Heart right ventricle (tissue), 16 donors: Measurements from ENCODE around the gene CSNK2A1. TPM values are rescaled to one million over a fixed set of nuclear protein-coding genes. Genes with fewer than 3 reads are reported as not detected.
A peak's percentile ranks its signal among the peaks of the same experiment; 100 is the strongest.

ENCODE experiments used
- ATAC-seq, 8 donors: fragments of 200-7000 bp; cut with Tn5 transposase; one replicate each; pipeline ENCODE4 v1.9.1; 2020; ENCODE audit warnings: mild to moderate bottlenecking in 8 of 8, moderate library complexity in 8 of 8, moderate number of reproducible peaks in 1 of 8
- DNase-seq, 2 donors: peaks; one replicate each; pipeline ENCODE4 v3.0.0-alpha.2; 2020
- H3K27ac ChIP-seq, 10 donors: fragments of 200-600 bp; sonication (generic) in 2 of 10; one replicate each; pipeline versions ENCODE4 v1.5.0 to v1.8.0; 2020 to 2022; ENCODE audit warnings: mild to moderate bottlenecking in 3 of 10
- H3K27me3 ChIP-seq, 7 donors: fragments of 200-600 bp; one replicate each; pipeline ENCODE4 v1.8.0; 2021 to 2022; ENCODE audit warnings: mild to moderate bottlenecking in 2 of 7
- H3K36me3 ChIP-seq, 9 donors: fragments of 200-600 bp; sonication (generic) in 1 of 9; one replicate each; pipeline versions ENCODE4 v1.5.0 to v1.8.0; 2020 to 2022; ENCODE audit warnings: mild to moderate bottlenecking in 2 of 9
- H3K4me1 ChIP-seq, 9 donors: fragments of 200-600 bp; sonication (generic) in 1 of 9; one replicate each; pipeline versions ENCODE4 v1.5.0 to v1.8.0; 2020 to 2022; ENCODE audit warnings: mild to moderate bottlenecking in 4 of 9
- H3K4me3 ChIP-seq, 10 donors: fragments of 200-600 bp; sonication (generic) in 2 of 10; one replicate each; pipeline versions ENCODE4 v1.5.0 to v1.8.0; 2020 to 2022; ENCODE audit warnings: mild to moderate bottlenecking in 7 of 10, moderate library complexity in 2 of 10
- H3K9me3 ChIP-seq, 11 donors: fragments of 200-600 bp in 10 of 11; sonication (generic) in 2 of 11; one replicate each; pipeline versions ENCODE4 v1.5.0 to v1.8.0; 2013 to 2022; ENCODE audit warnings: mild to moderate bottlenecking in 2 of 11, control low read depth in 1 of 11, moderate library complexity in 1 of 11
- WGBS, 2 donors: extraction: QIAGEN DNeasy Blood & Tissue Kit; methylation state at CpG; one replicate each; pipeline ENCODE4 v1.1.7; 2013; ENCODE audit warnings: inconsistent platforms in 1 of 2; 5-methylcytosine and 5-hydroxymethylcytosine counted together
- intact Hi-C, 10 donors: fragments of 100-400 bp; cut with DNase I; formaldehyde crosslinking; loops; one replicate each; pipeline versions ENCODE4 v1.11.1 to v1.14.2; 2022
- polyA plus RNA-seq, 2 donors: library from polyadenylated mRNA; stranded (reverse); fragments of 200-250 nt; gene quantifications; one replicate each; pipeline ENCODE4 v1.2.3, GENCODE V29; 2013
- total RNA-seq, 10 donors: library from RNA; stranded (reverse); fragmentation: NEBNext Ultra II Directional in 3 of 10; extraction: Animal tissue kit (Norgen Biotek cat#: 25700) in 3 of 10; gene quantifications; one replicate each; pipeline versions ENCODE4 v1.2.1 to v1.2.4, GENCODE V29; 2021 to 2023
- TF ChIP-seq, protein P1 (sequence below), 9 donors: fragments of 200-600 bp; sonication (generic) in 2 of 9; IDR thresholded peaks; one replicate each; pipeline versions ENCODE4 v1.5.0 to v1.8.0; 2021 to 2022; ENCODE audit warnings: antibody characterized with exemption in 9 of 9, mild to moderate bottlenecking in 5 of 9, moderate library complexity in 1 of 9
- donor health status: Arrhythmogenic right ventricular cardiomyopathy.
- donor health status: ischemic (EF 13 %, LVEDD 7.1; RV severe dilation, severe dysfunction).
- donor health status: healthy with polysubstance abuse.
- donor health status: DM: no; HTN: yes; CAD: no.
- donor health status: DM: no; HTN: no; CAD: no.
- donor health status: ischemic (EF 25% LVEDD 6.9; RV normal size, moderate dysfunction).
- donor health status: ischemic (EF 25% LVEDD 5.7; RV mildly dilated, moderate dysfunction).
- donor health status: healthy.
- donor health status: DM: yes; HTN: yes; CAD: no.
- donor health status: Ischemic cardiomyopathy.
- donor health status: ischemic (EF 35%, LVEDD 5.7; RV mildly dilated, moderate dysfunction).
- donor health status: nonischemic (EF 11% LVEDD 7.7; RV severe dilation, severe dysfunction).
- donor health status: DM: yes; HTN: yes; CAD: no.
- donor health status: PGD.
- donor health status: ischemic (EF 29% LVEDD 5.4; RV normal size, mild dysfunction).
- donor health status: nonischemic (EF 23%, LVEDD 6.1; RV moderate dilation, normal function).

Gene CSNK2A1
- total and polyA plus RNA-seq, 12 donors: 21.4 to 137 (median 125) TPM

DNA sequence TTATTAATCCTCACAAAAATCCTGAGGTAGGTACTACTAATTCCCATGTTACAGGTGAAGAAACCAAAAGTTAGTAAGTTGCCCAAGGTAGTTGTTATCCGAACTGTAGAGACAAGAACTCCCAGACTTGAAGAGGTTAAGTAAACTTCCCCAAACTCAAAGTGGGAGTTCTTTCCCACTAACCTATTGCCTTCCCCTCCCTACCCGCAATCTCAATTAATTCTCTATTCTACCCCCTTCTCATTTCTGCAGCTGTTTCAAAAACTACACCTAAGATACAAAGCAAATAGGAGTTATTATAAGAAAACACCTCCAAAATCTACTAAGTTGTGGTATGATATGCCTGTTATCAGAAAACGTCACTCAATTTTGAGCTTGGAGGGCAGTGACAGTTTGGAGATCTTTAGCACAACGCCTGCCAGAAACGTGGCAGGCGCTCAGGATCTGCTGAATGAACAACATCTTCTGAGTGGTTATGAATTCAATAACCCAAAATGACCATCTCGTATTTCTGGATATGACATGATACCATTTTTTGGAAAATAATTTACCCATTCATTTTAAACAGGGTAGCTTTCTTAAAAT, 7.1 kb downstream of the CSNK2A1 start:
- intact Hi-C loops: no loop called here
- Histone ChIP-seq H3K4me1 (peaks cover 14 to 94% (median 68%) of the 10 kb centered on the region in 9 donors), H3K9me3 (peaks cover 0 to 18% (median 0%) of the 10 kb centered on the region in 11 donors), H3K27me3 (no peaks in the 10 kb centered on the region), H3K4me3 (no peak overlapping the region), H3K27ac (no peak overlapping the region), H3K36me3 (peaks cover 0 to 5% (median 0%) of the 10 kb centered on the region in 9 donors)
- no peak for ATAC-seq
- TF ChIP-seq, protein P1, sequence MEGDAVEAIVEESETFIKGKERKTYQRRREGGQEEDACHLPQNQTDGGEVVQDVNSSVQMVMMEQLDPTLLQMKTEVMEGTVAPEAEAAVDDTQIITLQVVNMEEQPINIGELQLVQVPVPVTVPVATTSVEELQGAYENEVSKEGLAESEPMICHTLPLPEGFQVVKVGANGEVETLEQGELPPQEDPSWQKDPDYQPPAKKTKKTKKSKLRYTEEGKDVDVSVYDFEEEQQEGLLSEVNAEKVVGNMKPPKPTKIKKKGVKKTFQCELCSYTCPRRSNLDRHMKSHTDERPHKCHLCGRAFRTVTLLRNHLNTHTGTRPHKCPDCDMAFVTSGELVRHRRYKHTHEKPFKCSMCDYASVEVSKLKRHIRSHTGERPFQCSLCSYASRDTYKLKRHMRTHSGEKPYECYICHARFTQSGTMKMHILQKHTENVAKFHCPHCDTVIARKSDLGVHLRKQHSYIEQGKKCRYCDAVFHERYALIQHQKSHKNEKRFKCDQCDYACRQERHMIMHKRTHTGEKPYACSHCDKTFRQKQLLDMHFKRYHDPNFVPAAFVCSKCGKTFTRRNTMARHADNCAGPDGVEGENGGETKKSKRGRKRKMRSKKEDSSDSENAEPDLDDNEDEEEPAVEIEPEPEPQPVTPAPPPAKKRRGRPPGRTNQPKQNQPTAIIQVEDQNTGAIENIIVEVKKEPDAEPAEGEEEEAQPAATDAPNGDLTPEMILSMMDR (IDR thresholded peaks at IDR 0.05): no peak
- 37 to 40% methylated on average over 7 of the region's 7 CpGs for WGBS, 2 donors
- DNase-seq: no peak

DNA sequence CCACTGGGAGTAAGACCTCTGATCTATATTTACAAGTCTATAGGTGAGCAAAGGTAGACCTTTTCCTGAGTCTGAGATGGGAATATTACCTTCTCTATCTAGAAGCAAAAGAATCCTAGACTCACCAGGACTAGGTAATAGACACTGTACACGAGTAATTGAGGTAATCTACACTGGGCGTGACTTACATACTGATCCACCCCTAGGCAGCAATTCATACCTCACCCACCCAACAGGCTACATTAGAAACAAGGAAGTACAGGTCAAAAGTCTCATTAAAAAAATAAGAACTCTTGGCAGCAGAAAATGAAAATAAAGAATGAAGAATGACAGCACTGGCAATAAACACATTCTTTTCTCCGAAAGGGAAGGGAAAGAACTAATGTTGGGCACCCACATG, 7.6 kb downstream of the CSNK2A1 start:
- DNase-seq (no peak), ATAC-seq (peak in 4 of 8 donors; percentile 25 to 51 (median 40))
- Histone ChIP-seq H3K4me3 (no peak overlapping the region), H3K4me1 (peaks cover 14 to 94% (median 68%) of the 10 kb centered on the region in 9 donors), H3K9me3 (peaks cover 0 to 17% (median 0%) of the 10 kb centered on the region in 11 donors), H3K27me3 (no peaks in the 10 kb centered on the region), H3K27ac (no peak overlapping the region), H3K36me3 (peaks cover 0 to 4% (median 0%) of the 10 kb centered on the region in 9 donors)
- WGBS, 2 donors: 32 to 41% methylated on average over 3 of the region's 3 CpGs
- TF ChIP-seq, protein P1 (IDR thresholded peaks at IDR 0.05): no peak
- intact Hi-C loops: no loop called here

- H3K9me3 ChIP-seq: no peaks in the 10 kb centered on the region
- intact Hi-C loops: no loop called here
- TF ChIP-seq, protein P1 (IDR thresholded peaks at IDR 0.05): no peak
- no peak overlapping the region for H3K4me3 ChIP-seq
- no peak overlapping the region for H3K27ac ChIP-seq
- 87 to 91% methylated on average over 5 of the region's 5 CpGs for WGBS, 2 donors
- H3K27me3 ChIP-seq: no peaks in the 10 kb centered on the region
- H3K4me1 ChIP-seq: peaks cover 9 to 88% (median 71%) of the 10 kb centered on the region in 9 donors
- peaks cover 0 to 9% (median 0%) of the 10 kb centered on the region in 9 donors for H3K36me3 ChIP-seq
- ATAC-seq (no peak), DNase-seq (no peak)
These were observed 10.1 kb downstream of the CSNK2A1 start for GRCh38 chr20:533526-533925.

DNA sequence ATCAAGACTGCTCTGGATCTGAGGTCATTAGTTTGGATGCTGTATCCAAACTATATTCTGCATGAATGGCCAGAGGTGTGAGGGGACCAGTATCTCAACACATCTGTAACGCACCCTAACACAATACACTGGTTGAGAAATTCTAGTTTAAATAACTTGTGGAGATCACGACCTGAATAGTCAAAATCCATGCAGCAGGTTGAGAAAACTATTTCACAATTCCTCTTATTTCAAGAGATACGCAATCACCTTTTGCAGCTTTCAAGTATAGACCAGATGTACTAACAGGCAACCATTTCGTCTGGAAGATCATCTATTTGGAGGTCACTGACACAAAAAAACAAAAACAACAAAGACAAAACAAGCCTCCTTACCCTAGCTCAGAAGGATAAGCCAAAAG, 11.1 kb downstream of the CSNK2A1 start:
- 80% methylated on average over 4 of the region's 4 CpGs for WGBS, 2 donors
- ATAC-seq (no peak), DNase-seq (no peak)
- intact Hi-C loops: no loop called here
- TF ChIP-seq, protein P1 (IDR thresholded peaks at IDR 0.05): no peak
- no peaks in the 10 kb centered on the region for H3K27me3 ChIP-seq
- H3K4me3 ChIP-seq: no peak overlapping the region
- H3K27ac ChIP-seq: no peak overlapping the region
- peaks cover 0 to 6% (median 2%) of the 10 kb centered on the region in 11 donors for H3K9me3 ChIP-seq
- peaks cover 0 to 16% (median 0%) of the 10 kb centered on the region in 9 donors for H3K36me3 ChIP-seq
- H3K4me1 ChIP-seq: peaks cover 9 to 82% (median 61%) of the 10 kb centered on the region in 9 donors
